Transverse colon (tissue), 3 donors: ENCODE measurements around the gene PLCH1.

Experiments
- POLR2A ChIP-seq: fragments of 450-650 bp; IDR thresholded peaks from one replicate; pipeline ENCODE4 v1.6.1; 2016; ENCODE audit warnings: antibody characterized with exemption, mild to moderate bottlenecking, moderate library complexity
- POLR2AphosphoS5 ChIP-seq, 3 donors: sonication (generic); formaldehyde crosslinking; IDR thresholded peaks; one replicate each; pipeline ENCODE4 v1.6.1; 2016; ENCODE audit warnings: antibody characterized with exemption in 3 of 3

DNA sequence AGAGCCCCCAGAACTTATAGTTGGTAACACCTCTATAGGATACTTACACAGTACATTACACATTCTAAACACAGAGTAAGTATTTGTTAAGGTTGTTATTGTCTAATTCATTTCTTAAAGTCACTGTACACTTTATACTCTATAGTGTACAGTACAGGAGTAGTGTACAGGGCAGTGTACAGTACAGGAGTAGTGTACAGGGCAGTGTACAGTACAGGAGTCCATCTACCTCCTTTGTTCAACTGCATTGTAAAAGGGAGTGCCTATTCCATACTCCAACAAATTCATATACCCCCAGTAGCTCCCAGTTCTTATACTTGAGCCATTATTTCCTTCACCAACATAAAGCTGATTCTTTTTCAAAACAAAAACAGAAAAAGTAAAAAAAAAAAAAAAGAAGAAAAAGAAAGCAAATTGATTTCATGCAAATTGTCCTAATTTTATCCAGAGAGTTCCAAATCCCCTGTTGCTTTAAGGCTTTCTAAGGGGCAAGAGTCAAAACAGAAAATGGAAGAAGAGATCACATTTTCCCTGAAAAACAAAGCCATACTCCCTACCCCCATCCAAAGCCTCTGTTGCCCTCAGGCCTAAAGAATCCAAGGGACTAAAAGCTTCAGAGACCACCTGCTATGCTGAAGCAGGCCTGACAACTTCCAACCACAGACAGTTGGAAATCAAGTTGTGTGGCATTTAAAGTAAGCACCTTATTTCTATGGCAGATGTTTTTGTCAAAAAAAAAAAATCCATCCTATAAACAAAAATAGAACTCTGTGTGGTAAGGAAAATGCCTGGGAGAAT is 125.6 kb downstream of the PLCH1 start:
- no peak for TF ChIP-seq POLR2A
- TF ChIP-seq POLR2AphosphoS5 (IDR thresholded peaks at IDR 0.05), result no peak
